GM21367 (cell line): ENCODE results near the gene SND1.

ENCODE experiments used
- ATAC-seq: cut with Tn5 transposase; IDR thresholded peaks from one replicate; pipeline ENCODE4 v1.9.1; 2021; ENCODE audit not compliant: unreplicated experiment

Gene SND1

DNA sequence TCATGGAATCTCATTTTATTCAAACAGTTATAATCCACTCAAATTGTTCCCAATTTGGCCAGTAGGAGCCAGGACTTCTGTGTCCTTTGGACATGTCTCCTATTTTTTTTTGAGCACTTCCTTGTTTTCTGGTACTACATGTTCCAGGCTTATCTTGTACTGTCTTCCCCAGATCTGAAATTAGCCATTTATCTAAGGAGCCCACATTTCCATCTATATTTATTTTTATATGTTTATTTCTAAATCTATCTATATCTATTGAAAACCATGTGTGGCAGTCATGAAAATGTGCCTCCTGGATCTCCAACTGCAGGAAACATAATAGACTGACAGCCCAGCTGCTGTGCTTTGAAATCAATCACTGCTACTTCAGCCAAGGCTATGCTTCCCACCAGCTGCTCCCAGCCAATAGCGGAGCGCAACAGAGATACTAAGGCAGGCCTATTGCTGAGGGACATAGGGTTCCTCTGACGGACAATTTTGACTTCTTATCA, 232.1 kb downstream of the SND1 start:
- ATAC-seq = no peak

DNA sequence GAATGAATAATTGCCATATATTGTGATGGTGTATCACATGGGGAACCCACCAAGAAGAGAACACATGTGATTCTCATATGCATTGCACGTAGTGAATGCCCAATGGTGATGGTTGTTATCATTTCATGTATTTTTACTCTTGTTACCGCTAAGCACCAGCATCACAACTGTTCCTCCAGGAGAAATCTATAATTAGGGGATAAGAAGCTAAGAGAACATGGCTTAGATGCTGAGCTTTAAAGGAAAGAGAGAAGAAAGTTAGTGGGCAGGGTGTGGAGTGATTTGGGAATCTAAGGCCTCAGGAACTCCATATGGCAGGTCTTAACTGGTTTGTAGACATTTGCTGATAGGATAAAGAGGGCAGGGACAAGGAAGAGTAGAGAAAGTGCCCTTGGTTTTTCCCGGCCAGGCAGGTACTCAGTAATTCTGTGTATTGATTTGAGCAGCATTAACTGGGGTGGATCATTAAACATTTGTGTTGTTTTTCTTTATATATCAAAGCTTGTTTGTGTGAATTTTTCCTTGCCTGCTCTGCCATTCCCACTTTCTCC, 233.3 kb downstream of the SND1 start:
- no peak for ATAC-seq

DNA sequence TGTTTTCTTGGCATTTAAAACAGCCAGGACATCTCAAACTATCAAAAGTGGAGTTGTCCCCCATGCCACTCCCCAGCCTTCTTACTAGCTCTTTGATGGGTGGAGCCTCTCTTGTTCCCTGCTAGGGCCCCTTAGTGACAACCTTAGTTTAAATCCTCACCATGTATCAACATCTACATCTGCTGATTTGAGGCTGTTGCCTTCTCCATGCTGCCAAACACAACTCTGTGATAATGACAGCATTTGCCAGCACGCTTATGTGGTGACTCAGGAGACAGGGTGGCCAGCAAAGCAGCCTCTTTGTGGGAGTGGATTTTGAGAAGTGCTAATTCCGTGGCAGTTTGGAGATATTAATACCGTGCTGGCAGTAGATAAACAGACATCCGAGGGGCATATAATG, 233.8 kb downstream of the SND1 start:
- no peak for ATAC-seq

DNA sequence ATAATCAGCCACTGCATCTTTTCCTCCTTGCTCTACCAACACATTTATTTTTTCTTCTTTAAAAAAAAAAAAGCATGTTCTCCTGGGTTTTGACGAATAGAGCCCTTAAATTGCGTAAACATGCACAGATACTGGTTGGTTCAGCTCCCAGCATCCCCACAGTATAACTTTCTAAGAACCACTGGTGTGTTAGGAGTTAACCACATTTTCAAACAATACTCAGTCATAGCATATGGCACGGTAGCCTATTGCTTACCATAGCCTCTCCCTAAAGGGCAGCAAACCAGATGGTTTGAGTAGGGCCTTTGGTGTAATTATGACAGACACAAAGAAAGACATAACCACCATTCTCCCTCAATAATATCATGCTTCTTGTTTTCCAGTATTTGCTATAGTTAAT, 234.3 kb downstream of the SND1 start:
- ATAC-seq = no peak

DNA sequence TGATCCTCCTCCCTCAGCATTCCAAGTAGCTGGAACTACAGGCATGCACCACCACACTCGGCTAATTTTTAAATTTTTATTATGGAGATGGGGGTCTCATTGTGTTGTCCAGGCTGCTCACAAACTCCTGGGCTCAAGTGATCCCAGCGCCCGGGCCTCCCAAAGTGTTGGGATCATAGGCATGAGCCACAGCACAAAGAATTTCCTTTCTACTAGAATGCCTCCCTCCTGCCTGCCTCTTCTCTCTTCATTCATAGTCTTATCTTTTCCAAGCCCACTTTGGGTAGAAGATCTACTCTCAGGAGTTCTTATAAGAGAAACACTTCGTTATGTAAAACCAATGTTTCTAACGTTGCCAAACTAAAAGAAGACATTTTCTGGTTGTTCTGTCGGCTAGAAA, 235.1 kb downstream of the SND1 start:
- no peak for ATAC-seq

DNA sequence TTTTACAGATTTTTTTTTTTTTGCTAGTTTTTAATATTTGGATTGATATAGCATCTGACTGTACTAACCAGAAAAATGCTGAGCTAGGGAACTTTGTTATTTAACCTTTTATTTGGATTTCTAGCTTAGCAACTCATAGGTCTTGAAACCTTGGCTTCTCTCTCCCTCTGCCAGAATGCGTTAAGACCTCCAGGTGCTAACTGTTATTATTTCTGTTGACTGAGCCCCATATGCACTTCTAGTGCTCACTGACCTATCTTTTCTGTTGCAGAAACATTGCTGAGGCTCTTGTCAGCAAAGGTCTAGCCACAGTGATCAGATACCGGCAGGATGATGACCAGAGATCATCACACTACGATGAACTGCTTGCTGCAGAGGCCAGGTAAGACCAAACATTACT, 235.6 kb downstream of the SND1 start:
- no peak for ATAC-seq

DNA sequence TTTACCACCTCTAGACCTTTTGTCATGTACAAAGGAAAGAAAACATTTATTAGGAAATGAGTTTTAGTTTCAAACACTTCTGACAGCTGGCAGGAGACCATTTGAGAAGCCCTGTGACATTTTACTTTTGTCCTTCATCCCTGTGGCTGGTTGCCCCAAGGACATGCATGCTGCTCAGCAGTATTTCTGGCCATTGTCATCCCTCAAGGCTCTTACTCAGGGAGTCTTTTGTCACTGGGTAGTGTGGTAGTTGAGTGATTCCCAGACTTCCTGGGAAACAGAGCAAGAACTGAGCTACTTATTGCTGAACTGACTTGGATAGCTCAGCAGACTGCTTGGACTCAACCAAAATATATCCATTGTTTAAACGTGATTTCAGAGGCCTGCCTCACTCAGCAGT, 236.4 kb downstream of the SND1 start:
- no peak for ATAC-seq

DNA sequence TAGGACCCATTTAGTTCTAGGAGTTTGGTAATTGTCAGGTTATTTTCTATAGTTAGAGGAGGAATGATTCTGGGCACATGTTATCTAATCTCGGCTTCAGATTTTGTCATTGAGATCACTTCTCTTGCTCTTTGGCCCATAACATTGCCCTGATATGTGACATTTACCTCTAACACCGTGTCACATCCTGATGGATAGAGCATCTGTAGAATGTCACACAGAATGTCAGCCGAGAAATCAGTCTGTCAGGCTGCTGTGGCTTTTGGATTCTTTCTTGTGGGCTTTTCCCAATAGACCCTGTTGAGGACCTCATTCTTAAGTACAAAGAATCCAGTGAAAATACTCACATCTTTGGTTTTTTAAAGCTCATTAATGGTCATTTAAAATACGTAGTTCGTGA, 236.8 kb downstream of the SND1 start:
- ATAC-seq = no peak

DNA sequence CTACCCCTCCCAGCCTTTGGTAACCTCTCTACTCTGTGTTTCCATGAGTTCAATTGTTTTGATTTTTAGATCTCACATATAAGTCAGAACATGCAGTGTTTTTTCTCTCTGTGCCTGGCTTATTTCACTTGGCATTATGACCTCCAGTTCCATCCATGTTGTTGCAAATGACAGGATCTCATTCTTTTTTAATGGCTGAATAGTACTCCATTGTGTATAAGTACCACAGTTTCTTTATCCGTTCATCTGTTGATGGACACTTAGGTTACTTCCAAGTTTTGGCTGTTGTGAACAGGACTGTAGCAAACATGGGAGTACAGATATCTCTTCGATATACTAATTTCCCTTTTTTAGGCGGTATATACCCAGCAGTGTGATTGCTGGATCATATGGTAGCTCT, 237.7 kb downstream of the SND1 start:
- ATAC-seq = no peak

DNA sequence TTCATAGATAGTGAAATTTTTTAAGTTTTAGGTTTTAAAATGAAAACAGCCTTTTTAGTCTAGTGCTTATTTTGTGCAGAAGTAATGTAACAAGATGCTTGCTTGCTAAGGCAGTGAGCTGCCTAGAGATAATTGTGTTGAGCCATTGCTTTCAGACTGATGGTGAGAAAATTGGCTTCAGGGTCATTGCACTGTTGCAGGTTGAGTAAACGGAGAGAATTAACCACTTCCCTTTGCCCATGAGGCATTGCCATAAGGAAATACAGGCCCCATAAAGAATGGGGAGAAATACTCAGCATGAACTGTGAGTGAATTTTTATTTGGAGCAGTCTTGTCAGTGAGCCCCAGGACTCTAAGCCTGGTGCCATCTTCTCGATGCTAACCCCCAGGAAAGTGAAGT, 238.7 kb downstream of the SND1 start:
- ATAC-seq = no peak

DNA sequence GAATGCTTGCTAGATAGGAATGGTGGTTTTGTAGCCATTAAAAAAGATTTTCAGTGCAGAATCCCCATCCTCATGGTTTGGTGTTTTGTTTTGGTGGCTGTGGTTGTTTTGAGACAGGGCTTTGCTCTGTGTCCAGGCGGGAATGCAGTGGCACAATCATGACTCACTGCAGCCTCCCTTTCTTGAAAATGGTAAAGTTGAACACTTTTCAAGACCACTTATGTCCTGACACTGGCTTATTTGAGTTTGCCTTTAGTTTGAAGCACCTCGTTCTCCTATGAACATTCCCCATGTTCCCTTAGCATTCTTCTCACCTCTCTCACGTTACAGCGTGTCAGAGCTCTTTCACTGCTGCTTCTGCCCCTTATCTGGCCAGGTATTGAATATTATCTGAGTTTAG, 239.2 kb downstream of the SND1 start:
- no peak for ATAC-seq

DNA sequence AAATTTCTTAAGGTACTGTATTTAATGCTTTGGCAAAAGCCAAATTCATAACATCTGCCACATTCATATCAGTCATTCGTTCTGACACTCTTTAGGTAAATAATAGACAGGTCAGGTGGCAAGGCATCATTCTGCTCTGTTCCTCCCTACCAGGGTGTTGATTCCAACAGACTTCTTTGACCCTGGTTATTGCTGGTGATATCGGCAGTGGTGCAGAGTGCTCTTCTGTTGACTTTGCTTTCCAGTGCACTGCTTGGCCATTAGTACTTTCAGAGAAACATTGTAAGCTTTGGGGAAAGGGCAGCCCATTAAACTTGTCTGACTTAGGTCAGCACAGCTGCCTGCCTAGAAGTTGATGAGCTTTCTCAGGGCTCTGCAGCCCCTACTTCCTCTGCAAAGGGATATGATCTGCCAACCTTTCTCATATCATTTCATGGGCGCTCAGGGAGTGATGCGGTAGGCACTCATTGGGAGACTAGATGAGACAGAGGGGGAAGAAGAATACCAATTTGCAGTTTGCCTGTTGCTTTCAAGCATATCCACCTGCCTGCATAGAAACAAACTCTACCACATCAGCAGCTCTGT, 240.0 kb downstream of the SND1 start:
- no peak for ATAC-seq

DNA sequence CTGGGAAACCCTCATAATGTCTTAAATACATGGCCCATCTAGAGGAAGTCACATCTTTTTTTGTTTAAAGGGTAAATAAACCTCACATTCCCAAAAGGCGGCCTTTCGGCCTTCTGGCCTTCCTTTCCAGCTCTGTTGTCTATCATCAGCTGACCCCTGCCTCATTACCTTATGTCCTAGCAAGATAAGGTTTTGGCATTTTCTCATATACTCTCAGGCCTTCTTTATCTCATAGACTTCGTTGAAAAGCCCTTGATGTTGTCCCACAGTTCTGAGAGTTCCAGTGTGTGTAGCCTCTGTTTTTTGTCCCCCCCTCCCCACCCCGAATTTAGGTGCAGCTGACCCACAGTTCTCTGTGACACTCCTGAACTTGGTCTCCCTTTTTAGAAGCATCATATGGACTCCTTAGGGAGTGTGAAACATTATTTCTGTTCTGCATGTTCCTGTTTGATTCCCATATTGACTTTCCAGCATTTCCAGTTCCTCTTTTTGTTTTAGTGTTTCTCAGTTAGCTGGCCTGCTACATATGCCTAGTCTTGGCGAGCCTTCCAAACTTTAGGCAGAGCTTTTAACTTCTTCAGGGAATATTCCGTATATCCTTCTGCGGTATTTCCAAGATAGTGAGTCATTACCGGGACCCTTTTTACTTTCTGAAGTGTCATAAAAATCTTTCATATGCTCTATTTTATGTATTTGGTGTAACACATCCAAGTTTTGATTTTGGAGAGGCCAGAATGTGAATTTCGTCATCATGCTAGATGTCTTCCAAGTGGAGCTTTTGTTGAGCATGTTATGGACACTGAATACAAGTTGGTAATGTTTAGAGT, 240.7 kb downstream of the SND1 start:
- ATAC-seq = no peak

DNA sequence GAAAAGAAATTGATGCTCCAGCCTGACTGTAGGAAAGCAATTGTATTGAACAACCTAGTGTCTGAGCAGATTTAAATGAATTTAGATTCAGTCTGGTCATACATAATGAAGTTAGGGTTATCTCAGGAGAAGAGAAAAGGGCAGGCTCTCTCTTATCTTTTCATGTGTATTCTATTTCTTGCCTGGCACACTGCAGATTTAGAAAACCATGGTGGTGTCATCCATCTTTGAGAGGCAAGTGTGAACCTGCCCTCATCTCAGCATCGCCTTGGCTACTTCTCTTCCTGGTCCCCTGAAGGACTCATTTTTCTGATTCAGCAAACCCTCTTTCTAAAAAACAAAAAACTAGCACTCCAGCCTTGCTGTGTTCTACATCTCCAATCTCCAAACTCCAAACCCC, 241.6 kb downstream of the SND1 start:
- ATAC-seq = no peak

DNA sequence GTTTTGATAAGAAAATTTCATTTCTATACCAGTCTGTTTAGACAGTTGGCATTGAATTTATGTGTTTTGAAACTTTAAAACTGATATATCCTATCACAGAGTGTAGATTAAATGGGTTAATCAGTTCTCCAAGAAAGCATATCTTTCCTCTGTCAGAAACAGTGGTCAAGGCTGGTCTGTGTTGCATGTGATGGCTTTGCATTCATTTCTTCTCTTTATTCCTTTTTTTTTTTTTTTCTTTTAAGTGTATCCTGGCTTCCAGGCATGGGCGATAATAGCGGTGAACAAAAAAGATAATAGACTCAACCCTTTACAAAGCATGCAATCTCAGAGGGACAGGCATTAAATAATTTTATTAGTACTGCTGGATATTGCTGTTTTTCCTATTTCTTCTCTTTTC, 242.6 kb downstream of the SND1 start:
- ATAC-seq = no peak

DNA sequence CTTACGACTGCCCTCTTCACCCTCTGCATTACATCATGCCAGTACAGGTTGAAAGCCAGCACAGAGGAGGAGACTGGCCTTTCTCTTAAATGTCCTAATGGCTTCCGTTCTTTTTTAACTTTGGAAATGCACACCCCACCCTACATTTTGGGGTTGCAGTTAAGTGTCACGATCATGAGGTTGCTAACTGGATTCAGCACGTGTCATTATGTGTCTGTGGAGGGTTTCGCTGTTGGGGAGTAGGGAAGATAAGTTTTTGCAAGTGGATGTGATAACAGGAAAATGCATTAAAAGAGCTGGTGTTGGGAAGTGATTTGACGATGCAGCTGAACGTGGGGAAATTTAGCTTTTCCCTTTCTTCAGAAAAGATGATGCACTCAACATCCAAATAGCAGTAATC, 243.4 kb downstream of the SND1 start:
- no peak for ATAC-seq

DNA sequence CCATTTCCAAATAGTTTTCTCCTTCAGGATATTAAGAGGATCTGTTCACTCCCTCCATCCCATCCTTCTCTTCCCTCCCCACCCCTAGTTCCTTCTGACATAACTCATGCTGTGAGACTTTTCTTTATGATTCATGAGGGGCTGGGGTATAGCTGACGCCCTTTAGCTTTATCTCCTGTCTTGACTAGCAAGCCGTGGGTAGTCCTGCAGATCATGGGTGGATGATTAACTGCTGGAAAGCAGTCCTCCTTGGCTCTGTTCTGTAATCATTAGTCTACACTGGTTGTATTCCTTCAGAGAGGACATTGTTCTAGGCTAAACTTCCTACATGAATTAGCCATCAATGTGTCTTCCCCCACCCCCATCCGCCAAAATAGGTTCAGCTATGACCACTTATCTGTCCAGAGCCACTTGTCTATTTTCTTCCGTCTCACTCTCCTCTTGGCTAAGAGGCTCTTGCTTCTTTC, 243.9 kb downstream of the SND1 start:
- ATAC-seq = no peak

DNA sequence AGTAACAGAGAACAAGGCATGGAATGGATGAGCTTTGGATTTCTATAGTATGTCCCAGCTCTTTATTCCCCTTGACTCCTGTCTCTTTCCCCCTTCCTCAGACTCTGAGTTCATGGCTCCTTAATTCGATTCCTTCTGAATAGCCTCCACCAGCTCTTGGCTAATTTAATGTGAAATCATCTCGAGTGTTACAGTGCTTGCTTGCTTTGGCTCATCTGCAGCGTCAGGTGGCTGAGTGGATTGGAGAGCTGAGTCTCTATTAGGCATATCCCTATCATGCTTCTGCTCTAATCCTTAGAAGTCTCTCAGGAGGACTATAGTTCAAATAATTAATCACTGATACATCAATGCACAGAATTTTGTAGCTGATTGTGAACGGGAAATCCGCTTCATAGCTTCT, 244.7 kb downstream of the SND1 start:
- ATAC-seq = no peak

DNA sequence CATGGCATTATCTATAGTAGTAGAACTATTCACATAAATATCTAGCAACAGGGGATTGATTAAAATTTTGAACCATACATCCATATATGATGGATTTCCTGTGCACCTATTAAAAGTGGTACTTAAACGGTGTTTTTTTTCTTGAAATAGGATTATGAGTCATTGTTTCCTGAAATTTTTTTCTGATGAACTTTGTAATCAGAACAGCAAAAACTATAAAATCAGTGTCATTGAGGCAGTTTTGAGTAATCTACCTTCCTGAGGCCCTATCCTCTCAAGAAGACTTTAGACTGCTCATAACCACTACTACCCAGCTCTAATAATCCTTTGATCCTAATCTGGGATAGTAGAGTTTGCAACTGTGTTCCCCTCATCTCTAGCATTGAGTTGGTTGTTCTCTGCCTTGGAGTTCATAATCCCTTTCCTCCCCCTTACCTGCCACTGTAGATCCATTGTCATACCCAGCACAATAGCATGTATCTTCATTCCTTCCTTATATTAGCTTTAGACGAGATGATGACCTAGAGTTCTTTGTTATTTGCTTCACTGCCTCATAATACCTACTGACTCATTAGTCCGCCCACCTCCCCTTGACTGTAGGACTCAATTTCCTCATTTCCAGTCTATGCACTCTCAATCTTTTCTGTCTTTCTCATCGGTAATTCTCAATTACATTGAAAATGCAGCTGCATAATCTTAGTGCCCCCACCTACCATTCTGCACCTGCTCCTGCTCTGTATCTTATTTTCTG, 245.9 kb downstream of the SND1 start:
- no peak for ATAC-seq

DNA sequence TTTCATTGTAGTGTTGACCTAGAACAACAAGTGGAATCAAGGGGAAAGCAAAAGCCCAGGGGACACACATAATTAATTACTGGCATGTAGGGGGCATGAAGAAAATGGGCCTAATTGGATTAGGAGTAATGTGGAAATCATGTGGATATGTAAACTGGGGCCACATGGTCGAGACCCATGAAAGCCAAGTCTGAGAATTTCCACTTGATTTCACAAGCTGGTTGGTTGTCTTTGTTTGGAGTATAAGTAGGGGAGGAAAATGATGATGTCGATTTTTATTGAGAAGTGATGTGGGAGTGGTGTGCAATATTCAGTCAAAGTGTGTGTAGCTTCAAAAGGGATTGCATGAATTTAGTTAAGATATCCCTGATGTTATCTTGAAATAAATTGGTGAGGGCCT, 247.4 kb downstream of the SND1 start:
- no peak for ATAC-seq

DNA sequence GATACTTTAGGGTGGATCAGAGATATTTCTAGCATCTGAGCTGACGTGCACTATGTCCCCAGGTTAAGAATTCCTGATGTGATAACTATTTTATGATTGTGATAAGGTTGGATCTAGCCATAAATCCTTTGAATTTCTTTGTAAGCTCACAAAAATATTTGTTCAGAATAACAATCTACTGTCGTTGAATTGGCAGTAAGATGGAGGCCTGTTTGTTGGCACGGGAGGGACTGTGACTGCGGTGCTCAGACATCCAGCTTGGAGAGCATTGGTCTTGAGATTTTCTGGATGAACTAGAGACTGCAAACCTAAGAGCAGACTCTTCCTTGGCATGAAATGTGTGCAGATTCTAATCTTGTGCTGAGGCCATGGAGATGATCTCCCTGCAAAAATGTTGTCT, 248.1 kb downstream of the SND1 start:
- no peak for ATAC-seq
